WTC11 (cell line): ENCODE results near the gene AJM1. TPM values are rescaled to one million over a fixed set of nuclear protein-coding genes. Genes with fewer than 3 reads are reported as not detected.

Experiments used
- ATAC-seq: fragments of 200-7000 bp; cut with Tn5 transposase; 2 replicates; pipeline ENCODE4 v1.10.0; 2021; ENCODE audit warnings: mild to moderate bottlenecking, moderate library complexity
- CTCF ChIA-PET: fragments of 300-600 bp; sonication (Branson Sonifier 250); formaldehyde crosslinking; loops from one replicate; lab custom pipeline; 2021; ENCODE audit warnings: antibody characterized with exemption; lab: Charles Lee
- POLR2A ChIA-PET: fragments of 350-600 bp; sonication (Branson Sonifier 250); formaldehyde crosslinking; loops from one replicate; lab custom pipeline; 2021; ENCODE audit warnings: antibody characterized with exemption; lab: Charles Lee
- DNase-seq: peaks from one replicate; pipeline ENCODE4 v3.0.0; 2021; ENCODE audit warnings: low spot score
- H3K27ac Mint-ChIP-seq: 2 replicates; pipeline ENCODE4 v1.8.0; 2021; ENCODE audit warnings: mixed read lengths
- H3K27me3 Mint-ChIP-seq: 2 replicates; pipeline ENCODE4 v1.8.0; 2021; ENCODE audit warnings: low read depth, mild to moderate bottlenecking, moderate library complexity, mixed read lengths
- H3K36me3 Mint-ChIP-seq: 2 replicates; pipeline ENCODE4 v1.8.0; 2021; ENCODE audit warnings: mixed read lengths
- H3K4me1 Mint-ChIP-seq: 2 replicates; pipeline ENCODE4 v1.8.0; 2022; ENCODE audit warnings: mixed read lengths
- H3K4me3 Mint-ChIP-seq: 2 replicates; pipeline ENCODE4 v1.8.0; 2021; ENCODE audit warnings: mild to moderate bottlenecking, moderate library complexity, mixed read lengths
- H3K9me3 Mint-ChIP-seq: 2 replicates; pipeline ENCODE4 v1.8.0; 2021; ENCODE audit warnings: mixed read lengths
- ELF4 ChIP-seq: sonication (generic); formaldehyde crosslinking; IDR thresholded peaks from 2 replicates; pipeline ENCODE4 v1.8.1; 2022; ENCODE audit warnings: low read depth, mild to moderate bottlenecking, moderate library complexity, missing genetic modification reagents
- GABPB1 ChIP-seq: sonication (generic); formaldehyde crosslinking; IDR thresholded peaks from 2 replicates; pipeline ENCODE4 v1.8.1; 2023; ENCODE audit warnings: mild to moderate bottlenecking, missing genetic modification reagents
- GTF2I ChIP-seq: fragments of 250-450 bp; sonication (Bioruptor Pico); conservative IDR thresholded peaks from 2 replicates; pipeline ENCODE4 v1.4.0; 2021; ENCODE audit warnings: mild to moderate bottlenecking
- KAT7 ChIP-seq: sonication (generic); formaldehyde crosslinking; IDR thresholded peaks from 2 replicates; pipeline ENCODE4 v1.8.1; 2023; ENCODE audit warnings: missing genetic modification reagents, mild to moderate bottlenecking, borderline replicate concordance
- OVOL2 ChIP-seq: fragments of 250-450 bp; sonication (Bioruptor Pico); IDR thresholded peaks from 2 replicates; pipeline ENCODE4 v1.9.0; 2021; ENCODE audit warnings: mild to moderate bottlenecking, borderline replicate concordance
- RELA ChIP-seq: sonication (generic); formaldehyde crosslinking; IDR thresholded peaks from 2 replicates; pipeline ENCODE4 v1.8.1; 2022; ENCODE audit warnings: missing genetic modification reagents, mild to moderate bottlenecking, borderline replicate concordance
- RORB ChIP-seq: fragments of 250-450 bp; sonication (Bioruptor Pico); IDR thresholded peaks from 2 replicates; pipeline ENCODE4 v1.9.0; 2021; ENCODE audit warnings: mild to moderate bottlenecking
- TP53 ChIP-seq: sonication (generic); formaldehyde crosslinking; IDR thresholded peaks from 2 replicates; pipeline ENCODE4 v1.8.1; 2023; ENCODE audit warnings: mild to moderate bottlenecking, missing genetic modification reagents
- ZNF263 ChIP-seq: sonication (generic); formaldehyde crosslinking; IDR thresholded peaks from 2 replicates; pipeline ENCODE4 v1.8.1; 2022; ENCODE audit warnings: low read depth, mild to moderate bottlenecking, moderate library complexity, missing genetic modification reagents
- ZNF317 ChIP-seq: sonication (generic); formaldehyde crosslinking; IDR thresholded peaks from 2 replicates; pipeline ENCODE4 v1.8.1; 2023; ENCODE audit warnings: low read depth, mild to moderate bottlenecking, moderate library complexity, missing genetic modification reagents, borderline replicate concordance
- ZNF416 ChIP-seq: fragments of 250-450 bp; sonication (Bioruptor Pico); IDR thresholded peaks from 2 replicates; pipeline ENCODE4 v1.9.0; 2021; ENCODE audit warnings: mild to moderate bottlenecking, inconsistent platforms
- ZNF671 ChIP-seq: fragments of 250-450 bp; sonication (Bioruptor Pico); IDR thresholded peaks from 2 replicates; pipeline ENCODE4 v1.8.0; 2021; ENCODE audit warnings: mild to moderate bottlenecking
- total RNA-seq: library from RNA; stranded (reverse); gene quantifications from 3 replicates; pipeline ENCODE4 v1.2.3, GENCODE V29; 2021
- TF ChIP-seq, protein P1 (sequence below): sonication (generic); formaldehyde crosslinking; IDR thresholded peaks from 2 replicates; pipeline ENCODE4 v1.8.1; 2023; ENCODE audit warnings: mild to moderate bottlenecking, moderate library complexity, missing genetic modification reagents
- TF ChIP-seq, protein P2 (sequence below): fragments of 250-450 bp; sonication (Bioruptor Pico); IDR thresholded peaks from 2 replicates; pipeline ENCODE4 v1.8.0; 2021; ENCODE audit warnings: mild to moderate bottlenecking
- TF ChIP-seq, protein P3 (sequence below): sonication (generic); formaldehyde crosslinking; IDR thresholded peaks from 2 replicates; pipeline ENCODE4 v1.8.0; 2023; ENCODE audit warnings: missing genetic modification reagents, mild to moderate bottlenecking, borderline replicate concordance
- TF ChIP-seq, protein P4 (sequence below): sonication (generic); formaldehyde crosslinking; IDR thresholded peaks from 2 replicates; pipeline ENCODE4 v1.8.1; 2022; ENCODE audit warnings: mild to moderate bottlenecking, moderate library complexity, missing genetic modification reagents
- TF ChIP-seq, protein P5 (sequence below): fragments of 250-450 bp; sonication (Bioruptor Pico); IDR thresholded peaks from 2 replicates; pipeline ENCODE4 v1.9.0; 2021; ENCODE audit warnings: mild to moderate bottlenecking
- TF ChIP-seq, protein P6 (sequence below): sonication (generic); formaldehyde crosslinking; IDR thresholded peaks from 2 replicates; pipeline ENCODE4 v1.8.1; 2022; ENCODE audit warnings: mild to moderate bottlenecking, missing genetic modification reagents, moderate library complexity, borderline replicate concordance
- TF ChIP-seq, protein P7 (sequence below): sonication (generic); formaldehyde crosslinking; IDR thresholded peaks from 2 replicates; pipeline ENCODE4 v1.8.1; 2023; ENCODE audit warnings: mild to moderate bottlenecking, missing genetic modification reagents, moderate library complexity

Gene AJM1
- total RNA-seq, 1 experiment from 2014 or later, result 1.6 TPM

DNA sequence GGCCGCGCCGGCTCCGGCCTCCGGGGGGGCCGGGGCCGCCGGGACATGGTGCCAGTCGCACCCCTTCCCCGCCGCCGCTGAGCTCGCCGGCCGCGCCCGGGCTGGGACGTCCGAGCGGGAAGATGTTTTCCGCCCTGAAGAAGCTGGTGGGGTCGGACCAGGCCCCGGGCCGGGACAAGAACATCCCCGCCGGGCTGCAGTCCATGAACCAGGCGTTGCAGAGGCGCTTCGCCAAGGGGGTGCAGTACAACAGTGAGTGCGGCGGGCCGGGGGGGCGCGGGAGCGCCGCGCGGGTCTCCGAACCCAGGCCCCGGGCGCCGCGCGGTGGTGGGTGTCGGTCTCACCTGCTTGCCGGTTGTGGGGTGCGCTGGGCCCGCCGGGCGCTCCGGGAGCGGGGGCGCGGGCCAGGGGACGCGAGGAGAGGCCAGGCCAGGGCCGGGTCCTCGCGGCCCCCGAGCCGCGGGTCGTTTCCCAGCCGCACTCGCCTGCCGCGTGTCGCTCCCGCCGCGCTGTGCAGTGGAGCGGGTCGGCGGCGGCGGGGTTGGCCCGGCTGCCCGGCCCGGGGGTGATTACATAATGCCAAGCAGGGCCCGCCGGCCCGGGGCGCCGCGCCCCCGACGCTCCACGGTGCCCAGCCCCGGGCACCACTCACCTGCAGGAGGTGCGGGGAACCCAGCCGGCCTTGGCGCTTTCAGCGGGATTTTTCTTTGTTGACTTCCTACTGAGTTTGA lies 34.0 kb upstream of the AJM1 start:
- DNase-seq (no peak), ATAC-seq (peak; percentile 3)
- peak overlapping the region; percentile 86 for H3K4me3 Mint-ChIP-seq
- CTCF ChIA-PET, result interaction anchor here (0.5 to 3.8 kb wide), 14 partner anchors 8 to 242 kb away, joined by 3 to 32 read pairs (median 4); partner anchors contain the start of genes AJM1 and TMEM141
- TF ChIP-seq ZNF263 (CRISPR knock-in tag) (0 out of 2 replicates have a peak, but pooled peaks have one; percentile 7), RELA (no peak), ZNF317 (CRISPR knock-in tag) (0 out of 2 replicates have a peak, but pooled peaks have one; percentile 11), ELF4 (CRISPR knock-in tag) (no peak), ZNF416 (CRISPR knock-in tag) (no peak)
- TF ChIP-seq, protein P1, sequence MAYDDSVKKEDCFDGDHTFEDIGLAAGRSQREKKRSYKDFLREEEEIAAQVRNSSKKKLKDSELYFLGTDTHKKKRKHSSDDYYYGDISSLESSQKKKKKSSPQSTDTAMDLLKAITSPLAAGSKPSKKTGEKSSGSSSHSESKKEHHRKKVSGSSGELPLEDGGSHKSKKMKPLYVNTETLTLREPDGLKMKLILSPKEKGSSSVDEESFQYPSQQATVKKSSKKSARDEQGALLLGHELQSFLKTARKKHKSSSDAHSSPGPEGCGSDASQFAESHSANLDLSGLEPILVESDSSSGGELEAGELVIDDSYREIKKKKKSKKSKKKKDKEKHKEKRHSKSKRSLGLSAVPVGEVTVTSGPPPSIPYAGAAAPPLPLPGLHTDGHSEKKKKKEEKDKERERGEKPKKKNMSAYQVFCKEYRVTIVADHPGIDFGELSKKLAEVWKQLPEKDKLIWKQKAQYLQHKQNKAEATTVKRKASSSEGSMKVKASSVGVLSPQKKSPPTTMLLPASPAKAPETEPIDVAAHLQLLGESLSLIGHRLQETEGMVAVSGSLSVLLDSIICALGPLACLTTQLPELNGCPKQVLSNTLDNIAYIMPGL (CRISPR knock-in tag), result peak; percentile 29; the same call in 1 of the 2 replicates
- H3K36me3 Mint-ChIP-seq, result peaks cover 21% of the 10 kb centered on the region
- peaks cover 18% of the 10 kb centered on the region for H3K27me3 Mint-ChIP-seq
- POLR2A ChIA-PET, result interaction anchor here (1.1 to 1.4 kb wide), 2 partner anchors 14 to 39 kb away, joined by 3 to 5 read pairs; no protein-coding TSS in a partner anchor
- no peaks in the 10 kb centered on the region for H3K9me3 Mint-ChIP-seq
- peaks cover 21% of the 10 kb centered on the region for H3K4me1 Mint-ChIP-seq
- 0 out of 2 replicates have a peak overlapping the region, but pooled peaks have one; percentile 31 for H3K27ac Mint-ChIP-seq

DNA sequence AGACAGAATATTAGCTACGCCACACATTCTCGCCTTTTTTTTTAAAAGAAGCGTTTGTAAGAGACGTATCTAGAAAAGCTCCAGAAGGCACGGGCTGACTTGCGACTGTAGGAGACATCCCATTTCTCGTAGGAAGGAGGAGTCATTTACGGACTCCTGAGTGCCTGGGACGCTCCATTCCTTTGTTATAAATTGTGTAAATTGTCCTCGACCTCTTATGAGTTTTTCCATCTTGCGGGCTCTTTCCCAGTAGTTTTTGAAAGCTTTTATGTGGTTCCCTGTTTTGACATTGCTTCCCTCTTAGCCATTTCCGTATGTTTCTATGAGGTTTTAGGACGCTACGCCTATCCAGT lies 33.5 kb upstream of the AJM1 start:
- TF ChIP-seq, protein P2, sequence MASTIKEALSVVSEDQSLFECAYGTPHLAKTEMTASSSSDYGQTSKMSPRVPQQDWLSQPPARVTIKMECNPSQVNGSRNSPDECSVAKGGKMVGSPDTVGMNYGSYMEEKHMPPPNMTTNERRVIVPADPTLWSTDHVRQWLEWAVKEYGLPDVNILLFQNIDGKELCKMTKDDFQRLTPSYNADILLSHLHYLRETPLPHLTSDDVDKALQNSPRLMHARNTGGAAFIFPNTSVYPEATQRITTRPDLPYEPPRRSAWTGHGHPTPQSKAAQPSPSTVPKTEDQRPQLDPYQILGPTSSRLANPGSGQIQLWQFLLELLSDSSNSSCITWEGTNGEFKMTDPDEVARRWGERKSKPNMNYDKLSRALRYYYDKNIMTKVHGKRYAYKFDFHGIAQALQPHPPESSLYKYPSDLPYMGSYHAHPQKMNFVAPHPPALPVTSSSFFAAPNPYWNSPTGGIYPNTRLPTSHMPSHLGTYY (CRISPR knock-in tag), result no peak
- TF ChIP-seq, protein P3, sequence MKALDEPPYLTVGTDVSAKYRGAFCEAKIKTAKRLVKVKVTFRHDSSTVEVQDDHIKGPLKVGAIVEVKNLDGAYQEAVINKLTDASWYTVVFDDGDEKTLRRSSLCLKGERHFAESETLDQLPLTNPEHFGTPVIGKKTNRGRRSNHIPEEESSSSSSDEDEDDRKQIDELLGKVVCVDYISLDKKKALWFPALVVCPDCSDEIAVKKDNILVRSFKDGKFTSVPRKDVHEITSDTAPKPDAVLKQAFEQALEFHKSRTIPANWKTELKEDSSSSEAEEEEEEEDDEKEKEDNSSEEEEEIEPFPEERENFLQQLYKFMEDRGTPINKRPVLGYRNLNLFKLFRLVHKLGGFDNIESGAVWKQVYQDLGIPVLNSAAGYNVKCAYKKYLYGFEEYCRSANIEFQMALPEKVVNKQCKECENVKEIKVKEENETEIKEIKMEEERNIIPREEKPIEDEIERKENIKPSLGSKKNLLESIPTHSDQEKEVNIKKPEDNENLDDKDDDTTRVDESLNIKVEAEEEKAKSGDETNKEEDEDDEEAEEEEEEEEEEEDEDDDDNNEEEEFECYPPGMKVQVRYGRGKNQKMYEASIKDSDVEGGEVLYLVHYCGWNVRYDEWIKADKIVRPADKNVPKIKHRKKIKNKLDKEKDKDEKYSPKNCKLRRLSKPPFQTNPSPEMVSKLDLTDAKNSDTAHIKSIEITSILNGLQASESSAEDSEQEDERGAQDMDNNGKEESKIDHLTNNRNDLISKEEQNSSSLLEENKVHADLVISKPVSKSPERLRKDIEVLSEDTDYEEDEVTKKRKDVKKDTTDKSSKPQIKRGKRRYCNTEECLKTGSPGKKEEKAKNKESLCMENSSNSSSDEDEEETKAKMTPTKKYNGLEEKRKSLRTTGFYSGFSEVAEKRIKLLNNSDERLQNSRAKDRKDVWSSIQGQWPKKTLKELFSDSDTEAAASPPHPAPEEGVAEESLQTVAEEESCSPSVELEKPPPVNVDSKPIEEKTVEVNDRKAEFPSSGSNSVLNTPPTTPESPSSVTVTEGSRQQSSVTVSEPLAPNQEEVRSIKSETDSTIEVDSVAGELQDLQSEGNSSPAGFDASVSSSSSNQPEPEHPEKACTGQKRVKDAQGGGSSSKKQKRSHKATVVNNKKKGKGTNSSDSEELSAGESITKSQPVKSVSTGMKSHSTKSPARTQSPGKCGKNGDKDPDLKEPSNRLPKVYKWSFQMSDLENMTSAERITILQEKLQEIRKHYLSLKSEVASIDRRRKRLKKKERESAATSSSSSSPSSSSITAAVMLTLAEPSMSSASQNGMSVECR, result no peak
- TF ChIP-seq RORB (CRISPR knock-in tag), result no peak
- TF ChIP-seq, protein P4, sequence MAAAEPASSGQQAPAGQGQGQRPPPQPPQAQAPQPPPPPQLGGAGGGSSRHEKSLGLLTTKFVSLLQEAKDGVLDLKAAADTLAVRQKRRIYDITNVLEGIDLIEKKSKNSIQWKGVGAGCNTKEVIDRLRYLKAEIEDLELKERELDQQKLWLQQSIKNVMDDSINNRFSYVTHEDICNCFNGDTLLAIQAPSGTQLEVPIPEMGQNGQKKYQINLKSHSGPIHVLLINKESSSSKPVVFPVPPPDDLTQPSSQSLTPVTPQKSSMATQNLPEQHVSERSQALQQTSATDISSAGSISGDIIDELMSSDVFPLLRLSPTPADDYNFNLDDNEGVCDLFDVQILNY (CRISPR knock-in tag), result no peak
- no peak for TF ChIP-seq GABPB1 (CRISPR knock-in tag)
- TF ChIP-seq, protein P5, sequence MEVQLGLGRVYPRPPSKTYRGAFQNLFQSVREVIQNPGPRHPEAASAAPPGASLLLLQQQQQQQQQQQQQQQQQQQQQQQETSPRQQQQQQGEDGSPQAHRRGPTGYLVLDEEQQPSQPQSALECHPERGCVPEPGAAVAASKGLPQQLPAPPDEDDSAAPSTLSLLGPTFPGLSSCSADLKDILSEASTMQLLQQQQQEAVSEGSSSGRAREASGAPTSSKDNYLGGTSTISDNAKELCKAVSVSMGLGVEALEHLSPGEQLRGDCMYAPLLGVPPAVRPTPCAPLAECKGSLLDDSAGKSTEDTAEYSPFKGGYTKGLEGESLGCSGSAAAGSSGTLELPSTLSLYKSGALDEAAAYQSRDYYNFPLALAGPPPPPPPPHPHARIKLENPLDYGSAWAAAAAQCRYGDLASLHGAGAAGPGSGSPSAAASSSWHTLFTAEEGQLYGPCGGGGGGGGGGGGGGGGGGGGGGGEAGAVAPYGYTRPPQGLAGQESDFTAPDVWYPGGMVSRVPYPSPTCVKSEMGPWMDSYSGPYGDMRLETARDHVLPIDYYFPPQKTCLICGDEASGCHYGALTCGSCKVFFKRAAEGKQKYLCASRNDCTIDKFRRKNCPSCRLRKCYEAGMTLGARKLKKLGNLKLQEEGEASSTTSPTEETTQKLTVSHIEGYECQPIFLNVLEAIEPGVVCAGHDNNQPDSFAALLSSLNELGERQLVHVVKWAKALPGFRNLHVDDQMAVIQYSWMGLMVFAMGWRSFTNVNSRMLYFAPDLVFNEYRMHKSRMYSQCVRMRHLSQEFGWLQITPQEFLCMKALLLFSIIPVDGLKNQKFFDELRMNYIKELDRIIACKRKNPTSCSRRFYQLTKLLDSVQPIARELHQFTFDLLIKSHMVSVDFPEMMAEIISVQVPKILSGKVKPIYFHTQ (CRISPR knock-in tag), result no peak
- TF ChIP-seq, protein P6, sequence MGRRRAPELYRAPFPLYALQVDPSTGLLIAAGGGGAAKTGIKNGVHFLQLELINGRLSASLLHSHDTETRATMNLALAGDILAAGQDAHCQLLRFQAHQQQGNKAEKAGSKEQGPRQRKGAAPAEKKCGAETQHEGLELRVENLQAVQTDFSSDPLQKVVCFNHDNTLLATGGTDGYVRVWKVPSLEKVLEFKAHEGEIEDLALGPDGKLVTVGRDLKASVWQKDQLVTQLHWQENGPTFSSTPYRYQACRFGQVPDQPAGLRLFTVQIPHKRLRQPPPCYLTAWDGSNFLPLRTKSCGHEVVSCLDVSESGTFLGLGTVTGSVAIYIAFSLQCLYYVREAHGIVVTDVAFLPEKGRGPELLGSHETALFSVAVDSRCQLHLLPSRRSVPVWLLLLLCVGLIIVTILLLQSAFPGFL, result no peak
- TF ChIP-seq OVOL2 (CRISPR knock-in tag), result no peak
- TF ChIP-seq ZNF671, result no peak
- TF ChIP-seq TP53 (CRISPR knock-in tag), result no peak
- no peak for TF ChIP-seq GTF2I
- TF ChIP-seq KAT7, result no peak
- TF ChIP-seq, protein P7, sequence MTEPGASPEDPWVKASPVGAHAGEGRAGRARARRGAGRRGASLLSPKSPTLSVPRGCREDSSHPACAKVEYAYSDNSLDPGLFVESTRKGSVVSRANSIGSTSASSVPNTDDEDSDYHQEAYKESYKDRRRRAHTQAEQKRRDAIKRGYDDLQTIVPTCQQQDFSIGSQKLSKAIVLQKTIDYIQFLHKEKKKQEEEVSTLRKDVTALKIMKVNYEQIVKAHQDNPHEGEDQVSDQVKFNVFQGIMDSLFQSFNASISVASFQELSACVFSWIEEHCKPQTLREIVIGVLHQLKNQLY (CRISPR knock-in tag), result no peak
- no peak for TF ChIP-seq ZNF416 (CRISPR knock-in tag)
- POLR2A ChIA-PET, result no interaction called here
- no peaks in the 10 kb centered on the region for H3K9me3 Mint-ChIP-seq
- H3K4me1 Mint-ChIP-seq, result peaks cover 21% of the 10 kb centered on the region
- DNase-seq (no peak), ATAC-seq (no peak)
- peaks cover 25% of the 10 kb centered on the region for H3K36me3 Mint-ChIP-seq
- peaks cover 13% of the 10 kb centered on the region for H3K27me3 Mint-ChIP-seq
- CTCF ChIA-PET, result interaction anchor here (0.5 to 3.8 kb wide), 9 partner anchors 9 to 524 kb away, joined by 3 to 32 read pairs (median 3); partner anchors contain the start of gene AJM1
- H3K4me3 Mint-ChIP-seq, result peak overlapping the region; percentile 86
- H3K27ac Mint-ChIP-seq, result 0 out of 2 replicates have a peak overlapping the region, but pooled peaks have one; percentile 31
